HG03025 (cell line): ENCODE results near the gene KRT23.

Source experiments
- ATAC-seq: cut with Tn5 transposase; IDR thresholded peaks from one replicate; pipeline ENCODE4 v1.9.1; 2021; ENCODE audit warnings: mild to moderate bottlenecking, moderate library complexity; ENCODE audit not compliant: unreplicated experiment, low FRiP score

Gene KRT23, protein sequence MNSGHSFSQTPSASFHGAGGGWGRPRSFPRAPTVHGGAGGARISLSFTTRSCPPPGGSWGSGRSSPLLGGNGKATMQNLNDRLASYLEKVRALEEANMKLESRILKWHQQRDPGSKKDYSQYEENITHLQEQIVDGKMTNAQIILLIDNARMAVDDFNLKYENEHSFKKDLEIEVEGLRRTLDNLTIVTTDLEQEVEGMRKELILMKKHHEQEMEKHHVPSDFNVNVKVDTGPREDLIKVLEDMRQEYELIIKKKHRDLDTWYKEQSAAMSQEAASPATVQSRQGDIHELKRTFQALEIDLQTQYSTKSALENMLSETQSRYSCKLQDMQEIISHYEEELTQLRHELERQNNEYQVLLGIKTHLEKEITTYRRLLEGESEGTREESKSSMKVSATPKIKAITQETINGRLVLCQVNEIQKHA

DNA sequence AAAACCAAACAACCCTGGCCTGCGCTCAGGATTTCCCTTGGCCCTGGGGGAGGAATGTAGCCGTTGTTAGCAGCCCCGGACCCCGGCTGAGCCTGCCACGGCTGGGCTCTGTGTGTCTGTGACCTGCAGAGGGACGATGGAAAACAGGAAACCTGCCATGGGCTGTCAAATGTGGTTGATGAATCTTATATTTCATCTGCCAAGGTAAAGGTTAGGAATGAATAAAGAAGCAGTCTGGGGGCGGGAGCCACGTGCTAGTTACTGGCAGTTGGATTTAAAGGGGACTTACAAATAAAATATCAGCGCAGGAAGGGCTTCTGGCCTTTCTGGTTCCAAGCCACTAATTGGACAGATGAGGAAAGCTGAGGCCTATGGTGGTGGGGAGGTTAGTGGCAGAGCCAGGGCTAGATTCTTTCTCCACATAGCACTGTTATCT, at the start of gene KRT23:
Gene KRT23, minus strand, starts transcription at position 263 of the 436 bp plus-strand sequence. CDS start 1,043 bp downstream, outside the sequence.
- no peak for ATAC-seq

GRCh38 chr17:40986920-40987319, 49.5 kb upstream of the KRT23 start:
- no peak for ATAC-seq

DNA sequence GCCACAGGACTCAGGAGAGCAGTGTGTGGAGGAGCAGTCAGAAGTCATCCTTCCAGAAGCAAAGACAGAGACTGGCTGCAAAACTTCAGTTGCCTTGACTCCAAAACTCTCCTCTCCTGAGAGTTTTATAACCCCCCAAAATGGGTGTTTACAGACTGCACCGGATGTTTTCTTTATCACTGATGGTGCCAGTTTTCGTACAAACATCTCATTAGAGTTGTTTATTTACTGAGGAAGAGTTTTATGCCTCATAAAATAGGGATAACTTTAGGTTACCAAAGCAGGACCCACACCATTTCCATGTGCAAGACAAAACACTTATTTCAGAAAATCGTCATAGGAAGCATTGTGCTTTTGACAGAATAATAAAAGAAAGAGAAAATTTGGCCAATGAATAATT, 46.8 kb upstream of the KRT23 start, which contains the start of gene KRT40:
Gene KRT40, minus strand, starts transcription at position 101 of the 400 bp plus-strand sequence. Its CDS starts 53 bp downstream, at position 48.
- ATAC-seq = no peak

DNA sequence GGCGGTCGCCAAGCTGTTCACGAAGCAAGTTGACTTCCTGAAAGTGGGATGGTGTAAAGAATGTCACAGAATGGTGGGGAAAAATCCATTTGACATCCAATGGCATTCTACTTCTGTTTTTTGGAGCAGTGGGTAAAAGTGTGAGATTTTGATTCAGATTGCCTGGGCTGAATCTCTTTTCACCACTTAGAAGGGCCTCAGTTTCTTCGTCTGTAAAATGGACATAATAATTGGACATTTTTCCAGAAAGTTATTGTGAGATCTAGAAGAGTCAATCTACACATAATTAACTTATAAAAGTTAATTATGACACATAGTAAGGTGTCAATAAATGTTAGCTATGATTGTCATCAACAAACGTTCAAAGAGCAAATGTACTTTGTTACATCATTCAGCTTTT, 43.7 kb upstream of the KRT23 start:
- no peak for ATAC-seq

- ATAC-seq = no peak
Measured at GRCh38 chr17:40980596-40980995, 43.1 kb upstream of the KRT23 start.

- no peak for ATAC-seq
Measured at GRCh38 chr17:40980117-40980516, 42.7 kb upstream of the KRT23 start.

DNA sequence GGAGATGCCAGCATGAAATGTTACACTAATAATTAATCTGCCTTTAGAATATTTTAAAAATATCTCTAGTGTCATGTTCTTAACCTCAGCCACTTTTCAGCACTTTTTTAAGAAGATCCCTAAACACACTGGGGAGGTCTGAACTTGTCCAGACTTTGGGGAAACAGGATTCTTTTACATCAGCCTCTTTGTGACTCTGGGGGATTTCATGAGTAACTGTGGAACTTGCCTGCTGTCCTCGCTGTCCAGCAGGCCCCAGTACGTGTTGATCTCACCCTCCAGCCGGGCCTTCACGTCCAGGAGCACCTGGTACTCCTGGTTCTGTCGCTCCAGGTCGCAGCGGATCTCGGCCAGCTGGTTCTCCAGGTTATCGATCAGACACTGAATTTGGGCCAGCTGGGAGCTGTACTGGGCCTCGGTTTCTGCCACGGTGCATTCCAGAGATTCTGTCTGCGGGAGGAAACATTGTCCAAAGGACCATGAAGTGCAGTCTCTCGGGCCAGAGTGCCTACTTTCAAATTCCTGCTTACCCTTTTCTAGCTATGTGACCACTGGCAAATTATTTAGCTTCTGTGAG, 41.2 kb upstream of the KRT23 start:
- no peak for ATAC-seq

DNA sequence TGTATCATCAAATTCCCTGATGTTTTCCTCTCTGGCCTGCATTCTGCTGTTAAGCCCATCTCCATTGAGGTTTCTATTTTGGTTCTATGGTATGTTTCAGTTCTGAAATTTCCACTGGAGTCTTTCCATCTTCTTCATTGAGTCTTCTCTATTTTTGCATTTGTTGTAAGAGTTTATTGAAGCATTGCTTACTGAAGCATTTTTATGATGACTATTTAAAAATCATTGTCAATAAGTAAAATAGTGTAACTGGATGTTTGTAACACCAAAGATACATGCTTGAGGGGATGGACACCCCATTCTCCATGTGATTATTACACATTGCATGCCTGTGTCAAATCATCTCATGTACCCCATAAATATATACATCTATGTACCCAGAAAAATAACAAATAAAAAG, 38.1 kb upstream of the KRT23 start:
- no peak for ATAC-seq

DNA sequence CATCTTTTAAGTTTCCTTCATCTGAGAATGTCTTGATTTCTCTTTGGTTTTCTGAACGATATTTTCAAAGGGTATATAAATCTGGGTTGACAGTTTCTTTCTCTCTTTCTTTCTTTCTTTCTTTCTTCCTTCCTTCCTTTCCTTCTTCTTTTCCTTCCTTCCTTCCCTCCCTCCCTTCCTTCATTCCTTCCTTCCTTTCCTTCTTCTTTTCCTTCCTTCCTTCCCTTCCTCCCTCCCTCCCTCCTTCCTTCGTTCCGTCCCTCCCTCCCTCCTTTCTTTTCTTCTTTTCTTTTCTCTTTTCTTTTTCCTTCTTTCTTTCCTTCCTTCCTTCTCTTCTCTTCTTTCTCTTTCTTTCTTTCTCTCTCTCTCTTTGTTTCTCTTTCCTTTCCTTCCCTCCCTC, 36.9 kb upstream of the KRT23 start:
- no peak for ATAC-seq

GRCh38 chr17:40967582-40967981, 30.1 kb upstream of the KRT23 start:
- no peak for ATAC-seq

GRCh38 chr17:40966848-40967247, 29.4 kb upstream of the KRT23 start, which contains the start of gene KRT39:
Gene KRT39, minus strand, starts transcription at chr17:40966948. Its CDS starts 92 bp downstream, at chr17:40966856.
- no peak for ATAC-seq

GRCh38 chr17:40963838-40964237, 26.4 kb upstream of the KRT23 start:
- ATAC-seq = no peak

DNA sequence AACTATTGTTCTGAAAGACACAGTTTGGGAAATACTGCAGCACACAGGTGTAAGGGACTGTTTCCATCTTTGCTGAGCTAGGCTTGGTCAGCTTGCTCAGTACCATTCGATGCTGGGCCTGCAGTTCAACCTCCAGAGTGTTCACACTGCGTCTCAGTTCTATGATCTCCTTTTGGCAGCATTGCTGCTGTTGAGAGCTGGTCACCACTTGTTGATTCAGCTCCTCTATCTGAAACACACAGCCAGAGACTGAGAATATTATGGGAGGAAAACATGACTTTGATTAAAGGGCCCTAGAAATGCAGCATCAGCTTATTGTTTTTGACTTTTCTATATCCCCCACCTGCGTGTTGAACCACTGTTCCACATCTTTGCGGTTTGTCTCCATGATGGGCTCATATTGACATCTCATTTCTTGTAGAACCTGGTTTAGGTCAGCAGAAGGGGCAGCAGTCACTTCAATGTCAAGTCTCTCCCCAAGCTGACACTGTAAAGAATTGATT, 24.7 kb upstream of the KRT23 start:
- no peak for ATAC-seq

GRCh38 chr17:40961591-40961990, 24.1 kb upstream of the KRT23 start:
- ATAC-seq = no peak

GRCh38 chr17:40960144-40960543, 22.7 kb upstream of the KRT23 start:
- no peak for ATAC-seq

DNA sequence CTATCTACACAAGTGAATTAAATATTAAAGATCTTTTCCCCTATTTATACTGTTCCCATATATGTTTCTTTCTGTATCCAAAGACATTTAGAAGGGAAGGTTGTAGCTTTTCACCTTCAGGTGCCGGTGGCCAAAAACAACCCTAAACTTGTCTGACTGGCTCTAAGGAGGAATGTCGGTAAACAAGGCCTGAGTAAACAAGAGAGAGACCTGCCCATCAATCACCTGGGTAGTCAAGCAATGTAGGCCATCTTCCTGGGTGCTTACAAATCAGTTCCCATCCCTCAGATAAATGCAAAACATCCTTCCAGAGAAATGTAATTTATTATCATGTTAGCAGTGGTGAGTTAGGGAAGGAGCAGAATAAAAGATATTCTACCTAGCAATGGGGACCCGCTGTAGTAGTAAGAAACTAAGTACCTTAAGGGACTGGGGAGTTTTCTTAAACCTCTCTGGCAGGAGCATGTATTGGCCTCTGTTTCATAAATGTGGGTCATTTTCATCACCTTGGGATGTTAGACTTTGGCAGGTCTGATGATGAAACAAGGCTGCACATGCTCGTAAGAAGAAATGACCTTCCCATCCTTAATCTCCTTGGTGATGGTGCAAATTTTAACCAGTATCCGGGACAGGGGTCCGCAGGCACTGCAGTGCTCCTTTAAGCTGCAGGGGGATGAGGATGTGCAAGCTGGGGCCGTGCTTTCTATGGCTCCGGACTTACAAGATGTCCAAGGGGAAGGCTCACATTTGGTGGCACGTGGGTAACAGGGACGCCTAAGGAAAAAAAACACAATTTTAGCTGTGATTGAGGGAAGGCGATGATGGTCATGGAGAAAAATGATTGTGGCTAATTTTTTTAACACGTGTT, 20.9 kb upstream of the KRT23 start:
- ATAC-seq = no peak

DNA sequence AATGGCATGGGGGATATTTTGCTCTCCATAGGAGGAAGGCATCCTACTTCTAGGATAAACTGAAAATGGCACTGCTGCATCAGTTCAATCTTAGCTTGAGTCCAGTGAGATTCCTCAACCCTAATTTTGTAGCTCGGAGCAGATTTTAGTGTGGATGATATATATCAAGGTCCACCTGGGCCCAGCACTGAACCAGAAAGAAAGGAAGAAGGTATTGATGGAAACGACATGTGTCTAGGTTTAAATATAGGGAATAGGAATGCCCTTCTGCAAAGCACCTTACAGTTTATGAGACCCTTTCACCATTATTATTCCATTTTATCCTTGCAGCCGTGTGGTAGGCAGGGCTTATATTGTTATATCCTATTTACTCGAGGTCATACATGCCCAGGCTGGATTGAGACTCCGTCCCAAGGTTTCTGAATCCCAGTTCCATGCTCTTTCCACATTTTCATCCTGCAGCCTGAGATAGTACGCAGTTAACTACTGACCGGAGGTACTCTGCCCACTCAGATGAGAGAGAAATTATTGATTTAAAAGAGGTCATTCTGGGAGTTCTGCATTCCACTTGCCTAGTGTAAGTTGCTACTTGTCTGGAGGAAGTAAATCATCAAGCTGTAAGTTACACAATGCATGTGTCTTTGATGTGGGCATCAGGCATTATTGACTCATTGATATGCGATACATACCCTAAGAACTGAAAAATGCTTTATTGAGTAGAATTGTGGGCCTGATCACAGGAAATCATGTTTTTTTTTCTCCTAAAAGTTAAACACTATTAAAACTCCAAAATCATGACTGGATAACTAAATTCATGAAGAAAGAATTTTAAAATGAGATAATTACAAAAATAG, 19.2 kb upstream of the KRT23 start:
- no peak for ATAC-seq

- no peak for ATAC-seq
Measured at GRCh38 chr17:40953881-40954280, 16.4 kb upstream of the KRT23 start.

DNA sequence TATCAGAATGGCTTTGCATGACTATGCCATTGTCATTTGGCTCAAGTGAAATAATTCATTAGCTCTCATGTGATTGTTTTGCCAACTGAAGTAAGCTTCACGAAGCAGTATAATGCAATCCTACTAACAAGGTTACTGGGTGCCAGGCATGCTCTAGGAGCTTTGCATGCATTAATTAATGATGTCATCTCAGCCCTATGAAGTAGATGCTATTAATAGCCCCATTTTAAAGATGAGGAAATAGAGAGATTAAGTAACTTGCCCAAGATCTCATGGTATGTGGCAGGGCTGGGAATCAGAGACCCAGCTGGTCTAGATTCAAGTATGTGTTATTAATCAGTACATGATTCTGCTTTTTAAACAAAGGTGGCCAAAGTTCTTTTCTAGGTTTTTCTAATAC, 15.2 kb upstream of the KRT23 start:
- ATAC-seq = no peak

DNA sequence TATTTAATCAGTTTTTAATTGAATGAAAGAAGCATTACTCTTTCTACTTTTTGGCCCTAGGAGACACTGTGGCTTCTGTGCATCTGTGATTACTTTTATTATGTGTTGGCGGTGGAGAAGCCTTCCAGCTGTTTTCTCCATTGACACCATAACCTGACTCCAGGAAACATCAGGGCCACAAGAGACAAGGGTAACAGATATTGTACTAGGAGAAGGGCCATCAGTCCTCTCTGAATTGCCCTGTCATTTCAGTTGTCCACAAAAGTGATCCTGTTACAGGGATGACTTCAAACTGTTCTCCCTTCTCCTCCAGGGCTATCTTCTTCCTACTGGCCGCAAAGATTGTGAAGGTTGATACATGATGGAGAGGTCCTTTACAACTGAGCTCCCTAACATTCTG, 14.7 kb upstream of the KRT23 start:
- no peak for ATAC-seq
